WTC11 (cell line): Measurements from ENCODE around the gene CRYZ. TPM values are rescaled to one million over a fixed set of nuclear protein-coding genes. Genes with fewer than 3 reads are reported as not detected.

Experiments used
- ATAC-seq: fragments of 200-7000 bp; cut with Tn5 transposase; 2 replicates; pipeline ENCODE4 v1.10.0; 2021; ENCODE audit warnings: mild to moderate bottlenecking, moderate library complexity
- CTCF ChIA-PET: fragments of 300-600 bp; sonication (Branson Sonifier 250); formaldehyde crosslinking; loops from one replicate; lab custom pipeline; 2021; ENCODE audit warnings: antibody characterized with exemption; lab: Charles Lee
- POLR2A ChIA-PET: fragments of 350-600 bp; sonication (Branson Sonifier 250); formaldehyde crosslinking; loops from one replicate; lab custom pipeline; 2021; ENCODE audit warnings: antibody characterized with exemption; lab: Charles Lee
- DNase-seq: peaks from one replicate; pipeline ENCODE4 v3.0.0; 2021; ENCODE audit warnings: low spot score
- H3K27ac Mint-ChIP-seq: 2 replicates; pipeline ENCODE4 v1.8.0; 2021; ENCODE audit warnings: mixed read lengths
- H3K27me3 Mint-ChIP-seq: 2 replicates; pipeline ENCODE4 v1.8.0; 2021; ENCODE audit warnings: low read depth, mild to moderate bottlenecking, moderate library complexity, mixed read lengths
- H3K36me3 Mint-ChIP-seq: 2 replicates; pipeline ENCODE4 v1.8.0; 2021; ENCODE audit warnings: mixed read lengths
- H3K4me1 Mint-ChIP-seq: 2 replicates; pipeline ENCODE4 v1.8.0; 2022; ENCODE audit warnings: mixed read lengths
- H3K4me3 Mint-ChIP-seq: 2 replicates; pipeline ENCODE4 v1.8.0; 2021; ENCODE audit warnings: mild to moderate bottlenecking, moderate library complexity, mixed read lengths
- H3K9me3 Mint-ChIP-seq: 2 replicates; pipeline ENCODE4 v1.8.0; 2021; ENCODE audit warnings: mixed read lengths
- AR ChIP-seq: fragments of 250-450 bp; sonication (Bioruptor Pico); IDR thresholded peaks from 2 replicates; pipeline ENCODE4 v1.9.0; 2021; ENCODE audit warnings: mild to moderate bottlenecking
- ATF2 ChIP-seq: sonication (generic); formaldehyde crosslinking; IDR thresholded peaks from 2 replicates; pipeline ENCODE4 v1.8.1; 2022; ENCODE audit warnings: low read depth, missing genetic modification reagents, borderline replicate concordance
- CBFB ChIP-seq: sonication (generic); formaldehyde crosslinking; IDR thresholded peaks from 2 replicates; pipeline ENCODE4 v1.8.1; 2022; ENCODE audit warnings: mild to moderate bottlenecking, low read depth, missing genetic modification reagents
- CREM ChIP-seq: sonication (generic); formaldehyde crosslinking; IDR thresholded peaks from 2 replicates; pipeline ENCODE4 v1.8.1; 2022; ENCODE audit warnings: mild to moderate bottlenecking, missing genetic modification reagents, moderate library complexity
- CTCF ChIP-seq: fragments of 200-600 bp; IDR thresholded peaks from 2 replicates; pipeline ENCODE4 v1.8.0; 2022; ENCODE audit warnings: antibody characterized with exemption
- E2F1 ChIP-seq: sonication (generic); formaldehyde crosslinking; IDR thresholded peaks from 2 replicates; pipeline ENCODE4 v1.8.0; 2022; ENCODE audit warnings: mild to moderate bottlenecking, missing genetic modification reagents
- ERG ChIP-seq: fragments of 250-450 bp; sonication (Bioruptor Pico); IDR thresholded peaks from 2 replicates; pipeline ENCODE4 v1.8.0; 2021; ENCODE audit warnings: mild to moderate bottlenecking
- ETV6 ChIP-seq: sonication (generic); formaldehyde crosslinking; IDR thresholded peaks from 2 replicates; pipeline ENCODE4 v1.8.1; 2022; ENCODE audit warnings: mild to moderate bottlenecking, missing genetic modification reagents
- FOXK1 ChIP-seq: sonication (generic); formaldehyde crosslinking; IDR thresholded peaks from 2 replicates; pipeline ENCODE4 v1.8.0; 2022; ENCODE audit warnings: mild to moderate bottlenecking, moderate library complexity, missing genetic modification reagents
- GTF2I ChIP-seq: fragments of 250-450 bp; sonication (Bioruptor Pico); conservative IDR thresholded peaks from 2 replicates; pipeline ENCODE4 v1.4.0; 2021; ENCODE audit warnings: mild to moderate bottlenecking
- IRF2 ChIP-seq: sonication (generic); formaldehyde crosslinking; IDR thresholded peaks from 2 replicates; pipeline ENCODE4 v1.8.0; 2022; ENCODE audit warnings: low read depth, missing genetic modification reagents, borderline replicate concordance
- MXD4 ChIP-seq: fragments of 250-450 bp; sonication (Bioruptor Pico); IDR thresholded peaks from 2 replicates; pipeline ENCODE4 v1.8.0; 2021; ENCODE audit warnings: mild to moderate bottlenecking, moderate library complexity, borderline replicate concordance
- MYBL2 ChIP-seq: sonication (generic); formaldehyde crosslinking; IDR thresholded peaks from 2 replicates; pipeline ENCODE4 v1.8.1; 2023; ENCODE audit warnings: mild to moderate bottlenecking, moderate library complexity, missing genetic modification reagents
- RELA ChIP-seq: sonication (generic); formaldehyde crosslinking; IDR thresholded peaks from 2 replicates; pipeline ENCODE4 v1.8.1; 2022; ENCODE audit warnings: missing genetic modification reagents, mild to moderate bottlenecking, borderline replicate concordance
- STAT6 ChIP-seq: sonication (generic); formaldehyde crosslinking; conservative IDR thresholded peaks from 2 replicates; pipeline ENCODE4 v1.8.1; 2023; ENCODE audit warnings: mild to moderate bottlenecking, low read depth, missing genetic modification reagents, moderate library complexity
- TEAD1 ChIP-seq: sonication (generic); formaldehyde crosslinking; IDR thresholded peaks from 2 replicates; pipeline ENCODE4 v1.8.0; 2022; ENCODE audit warnings: mild to moderate bottlenecking, missing genetic modification reagents
- TEAD4 ChIP-seq: sonication (generic); formaldehyde crosslinking; IDR thresholded peaks from 2 replicates; pipeline ENCODE4 v1.8.0; 2022; ENCODE audit warnings: mild to moderate bottlenecking, missing genetic modification reagents
- TP53 ChIP-seq: sonication (generic); formaldehyde crosslinking; IDR thresholded peaks from 2 replicates; pipeline ENCODE4 v1.8.1; 2023; ENCODE audit warnings: mild to moderate bottlenecking, missing genetic modification reagents
- ZNF138 ChIP-seq: sonication (generic); formaldehyde crosslinking; conservative IDR thresholded peaks from 2 replicates; pipeline ENCODE4 v1.8.1; 2022; ENCODE audit warnings: mild to moderate bottlenecking, moderate library complexity, missing genetic modification reagents
- ZNF396 ChIP-seq: fragments of 250-450 bp; sonication (Bioruptor Pico); IDR thresholded peaks from 2 replicates; pipeline ENCODE4 v1.8.0; 2021; ENCODE audit warnings: mild to moderate bottlenecking, moderate library complexity, borderline replicate concordance
- ZNF423 ChIP-seq: fragments of 250-450 bp; sonication (Bioruptor Pico); IDR thresholded peaks from 2 replicates; pipeline ENCODE4 v2.1.2; 2022; ENCODE audit warnings: mild to moderate bottlenecking, moderate library complexity
- ZSCAN18 ChIP-seq: fragments of 250-450 bp; sonication (Bioruptor Pico); IDR thresholded peaks from 2 replicates; pipeline ENCODE4 v2.1.2; 2022; ENCODE audit warnings: mild to moderate bottlenecking, moderate library complexity
- total RNA-seq: library from RNA; stranded (reverse); gene quantifications from 3 replicates; pipeline ENCODE4 v1.2.3, GENCODE V29; 2021

Gene CRYZ
- total RNA-seq, 1 experiment from 2014 or later = 42.2 TPM

- Mint-ChIP-seq H3K9me3 (no peaks in the 10 kb centered on the region), H3K4me3 (no peak overlapping the region), H3K27me3 (no peaks in the 10 kb centered on the region), H3K36me3 (no peaks in the 10 kb centered on the region), H3K27ac (no peak overlapping the region), H3K4me1 (peaks cover 21% of the 10 kb centered on the region)
- ChIA-PET POLR2A (no interaction called here), CTCF (interaction anchor here (3.1 kb wide), 1 partner anchor 10 kb away, joined by 15 read pairs; no protein-coding TSS in a partner anchor)
- ATAC-seq = no peak
- no peak for TF ChIP-seq ZNF138 (CRISPR knock-in tag)
- TF ChIP-seq CTCF = no peak
- TF ChIP-seq E2F1 (CRISPR knock-in tag) = no peak
- TF ChIP-seq TP53 (CRISPR knock-in tag) = no peak
- no peak for TF ChIP-seq ATF2
- TF ChIP-seq ERG = no peak
- no peak for TF ChIP-seq ZNF423 (CRISPR knock-in tag)
- no peak for TF ChIP-seq TEAD1 (CRISPR knock-in tag)
- TF ChIP-seq CREM (CRISPR knock-in tag) = no peak
- no peak for TF ChIP-seq RELA
- TF ChIP-seq MXD4 (CRISPR knock-in tag) = no peak
- no peak for TF ChIP-seq TEAD4 (CRISPR knock-in tag)
- no peak for TF ChIP-seq ETV6 (CRISPR knock-in tag)
- no peak for TF ChIP-seq GTF2I (CRISPR knock-in tag)
- DNase-seq = no peak
These were observed 44.7 kb upstream of the CRYZ start for GRCh38 chr1:74777525-74777924.

GRCh38 chr1:74775735-74776134, 42.9 kb upstream of the CRYZ start:
- ATAC-seq (no peak), DNase-seq (no peak)
- H3K27me3 Mint-ChIP-seq = no peaks in the 10 kb centered on the region
- H3K36me3 Mint-ChIP-seq = no peaks in the 10 kb centered on the region
- H3K9me3 Mint-ChIP-seq = no peaks in the 10 kb centered on the region
- H3K27ac Mint-ChIP-seq = no peak overlapping the region
- POLR2A ChIA-PET = no interaction called here
- H3K4me3 Mint-ChIP-seq = no peak overlapping the region
- CTCF ChIA-PET = interaction anchor here (1.2 to 3.1 kb wide), 4 partner anchors 8 to 457 kb away, joined by 3 to 15 read pairs (median 4); no protein-coding TSS in a partner anchor
- H3K4me1 Mint-ChIP-seq = peaks cover 16% of the 10 kb centered on the region
- TF ChIP-seq ZSCAN18 (CRISPR knock-in tag) = no peak
- no peak for TF ChIP-seq ZNF423 (CRISPR knock-in tag)
- no peak for TF ChIP-seq IRF2 (CRISPR knock-in tag)
- no peak for TF ChIP-seq STAT6 (CRISPR knock-in tag)
- no peak for TF ChIP-seq FOXK1 (CRISPR knock-in tag)
- no peak for TF ChIP-seq CBFB (CRISPR knock-in tag)
- no peak for TF ChIP-seq ZNF396 (CRISPR knock-in tag)
- TF ChIP-seq MYBL2 = no peak
- no peak for TF ChIP-seq AR (CRISPR knock-in tag)
